HG03060 (cell line): ENCODE measurements around the gene AXIN1.
"Not testable (repeated sequence)": the region's sequence is repeated elsewhere in the genome, so short reads cannot be mapped to it uniquely, and the experiment has no call there.

Experiments
- ATAC-seq: cut with Tn5 transposase; IDR thresholded peaks from one replicate; pipeline ENCODE4 v1.9.1; 2021; ENCODE audit warnings: low read depth, moderate number of reproducible peaks; ENCODE audit not compliant: unreplicated experiment

AXIN1 gene

DNA sequence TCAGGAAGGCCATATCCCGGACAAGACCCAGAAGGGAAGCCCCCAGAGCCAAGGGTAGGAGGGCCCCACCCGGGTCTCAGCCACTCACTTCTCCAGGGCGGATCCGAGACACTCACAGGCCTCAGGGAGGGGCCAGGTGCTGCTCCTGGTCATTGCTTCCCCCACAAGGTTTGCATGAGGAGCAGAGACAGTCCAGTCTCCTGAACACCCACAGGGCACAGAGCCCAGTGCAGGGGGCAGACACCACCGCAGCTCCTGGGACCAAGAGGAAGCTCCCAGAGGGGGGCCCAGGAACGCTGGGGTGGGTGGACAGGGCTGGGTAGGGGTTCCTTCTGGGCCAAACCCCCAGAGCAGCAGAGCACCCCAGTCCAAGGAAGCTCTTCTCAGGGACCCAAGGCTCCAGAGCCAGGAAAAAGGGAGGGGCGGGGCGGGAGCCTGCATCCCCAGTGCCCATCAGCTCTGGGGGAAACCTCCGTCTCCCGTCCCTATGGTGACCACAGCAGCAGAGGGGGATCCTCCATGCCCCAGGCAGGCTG, 18.5 kb upstream of the AXIN1 start:
- ATAC-seq: no peak

DNA sequence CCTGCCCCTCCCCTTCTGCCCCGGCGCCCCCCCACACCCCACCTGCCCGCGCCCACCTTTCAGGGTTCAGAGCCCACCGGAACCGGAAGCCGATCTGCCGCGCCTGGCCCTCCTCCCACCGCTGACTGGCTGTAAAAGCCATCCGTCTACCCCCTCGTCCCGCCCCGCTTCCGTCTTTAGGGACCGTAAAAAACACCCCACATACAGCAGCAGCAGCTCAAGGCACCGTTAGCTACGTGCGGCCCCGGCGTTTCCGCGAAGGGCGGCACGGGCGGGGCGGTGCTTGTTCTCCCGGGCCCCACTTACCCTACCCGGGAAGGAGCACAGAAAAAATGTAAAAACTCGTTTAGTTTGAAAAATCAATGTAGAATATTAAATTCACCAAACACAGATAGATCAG, 17.9 kb upstream of the AXIN1 start, which contains the start of gene MRPL28:
Gene MRPL28, minus strand, starts transcription at position 96 of the 400 bp plus-strand sequence. CDS start 320 bp downstream, outside the sequence.
- ATAC-seq: peak; percentile 74

DNA sequence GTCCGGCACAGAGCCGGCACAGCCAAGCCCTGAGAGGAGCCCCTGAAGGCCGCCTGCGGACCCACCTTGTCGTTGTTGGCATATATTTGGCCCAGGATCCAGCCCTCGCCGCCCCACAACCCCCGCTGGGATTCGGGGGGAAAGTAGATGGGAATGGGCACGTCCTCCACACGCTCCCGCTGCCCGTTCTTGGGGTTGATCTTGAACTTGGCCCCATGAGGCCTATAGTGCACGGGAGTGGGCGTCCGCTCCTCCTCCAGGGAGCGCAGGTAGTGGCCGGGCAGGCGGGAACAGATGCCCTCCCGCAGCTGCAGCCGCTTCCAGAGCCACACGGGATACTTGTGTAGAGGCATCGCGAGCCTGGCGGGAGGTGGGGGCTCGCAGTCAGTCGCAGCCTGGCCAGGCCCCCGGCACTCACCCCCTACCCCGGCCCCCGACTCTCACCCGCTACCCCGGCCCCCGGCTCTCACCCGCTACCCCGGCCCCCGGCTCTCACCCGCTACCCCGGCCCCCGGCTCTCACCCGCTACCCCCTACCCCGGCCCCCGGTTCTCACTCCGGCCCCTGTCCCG, 17.4 kb upstream of the AXIN1 start:
- ATAC-seq: no peak

GRCh38 chr16:369275-369865, 16.8 kb upstream of the AXIN1 start:
- ATAC-seq: no peak

DNA sequence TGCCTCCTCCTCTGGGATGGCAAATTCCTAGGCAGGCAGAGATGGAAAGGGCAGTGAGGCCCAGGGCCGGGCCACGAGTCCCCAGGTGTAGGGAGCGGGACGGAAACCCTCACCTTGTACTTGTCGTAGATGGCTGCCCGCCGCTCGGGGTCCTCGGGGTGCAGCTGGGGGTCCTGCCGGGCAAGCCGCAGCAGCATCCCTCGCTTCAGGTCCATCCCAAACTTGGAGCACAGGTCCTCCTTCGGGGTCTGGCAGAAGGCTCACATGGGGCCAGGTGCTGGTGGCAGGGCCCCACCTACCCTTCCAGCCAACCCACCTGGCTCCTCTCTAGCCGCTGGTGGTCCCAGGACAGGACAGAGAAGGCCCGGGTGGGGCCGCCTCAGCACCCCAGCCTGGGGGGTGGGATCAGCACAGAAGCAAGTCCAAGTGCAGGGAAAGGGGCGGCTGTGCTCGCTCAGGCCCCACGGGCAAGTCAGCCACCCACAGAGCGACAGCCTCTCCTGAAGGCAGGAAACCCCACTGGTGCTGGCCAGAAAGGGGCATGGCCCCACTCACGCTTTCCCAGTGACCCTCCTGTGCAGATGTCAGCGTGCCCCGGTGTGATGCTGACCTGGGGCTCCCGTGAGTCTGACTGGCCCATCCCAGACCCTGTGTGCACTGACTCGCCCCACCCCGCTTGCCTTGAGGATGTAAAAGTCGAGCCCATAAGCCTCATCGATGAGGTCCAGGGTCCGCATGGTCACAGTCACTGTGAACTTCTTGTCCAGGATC, 16.1 kb upstream of the AXIN1 start:
- ATAC-seq: no peak

DNA sequence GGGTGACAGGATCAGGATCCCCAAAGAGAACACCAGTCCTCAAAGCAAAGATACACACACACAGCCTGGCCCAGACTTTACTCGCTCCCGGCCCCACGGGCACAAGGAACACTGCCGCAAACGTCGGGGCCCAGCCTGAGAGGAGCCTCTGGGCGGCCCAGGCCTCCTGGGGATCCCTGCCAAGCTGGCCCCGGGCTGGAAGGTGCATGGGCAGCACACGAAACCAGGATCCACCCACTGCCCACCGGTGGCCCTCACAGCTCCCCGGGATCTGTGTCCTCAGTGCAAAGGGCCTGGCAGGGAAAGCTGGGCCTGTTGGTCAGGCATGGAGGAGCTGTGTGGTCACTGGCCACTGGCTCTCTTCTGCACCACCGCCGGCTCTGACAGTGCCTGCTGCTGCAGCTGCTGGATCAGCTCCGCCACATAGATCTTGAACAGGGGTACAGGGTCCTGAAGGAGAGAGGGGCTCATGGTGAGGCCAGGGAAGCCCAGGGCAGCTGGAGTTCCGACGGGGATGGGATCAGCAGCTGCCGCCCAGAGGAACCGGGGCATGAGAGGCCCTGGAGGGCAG, 14.9 kb upstream of the AXIN1 start:
- no peak for ATAC-seq

DNA sequence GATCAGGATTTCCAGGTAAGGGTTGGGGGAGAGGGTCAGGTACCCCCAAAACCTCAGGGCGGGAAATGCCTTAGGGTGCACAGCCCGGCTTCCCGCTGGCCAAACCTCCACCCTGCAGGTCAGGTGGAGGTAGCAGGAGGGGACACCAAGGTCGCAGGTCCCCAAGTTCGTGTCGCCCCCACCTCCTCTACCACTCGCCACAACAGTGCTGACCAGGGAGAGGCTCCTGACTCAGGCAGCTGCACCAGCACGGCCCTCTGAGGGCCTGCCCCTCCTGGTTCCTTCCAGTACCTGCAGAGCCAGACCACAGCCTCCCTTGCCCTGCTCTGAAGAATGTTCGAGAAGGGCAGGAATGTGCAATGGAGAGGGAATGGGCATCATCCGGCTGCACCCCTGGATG, 14.0 kb upstream of the AXIN1 start:
- ATAC-seq: no peak

DNA sequence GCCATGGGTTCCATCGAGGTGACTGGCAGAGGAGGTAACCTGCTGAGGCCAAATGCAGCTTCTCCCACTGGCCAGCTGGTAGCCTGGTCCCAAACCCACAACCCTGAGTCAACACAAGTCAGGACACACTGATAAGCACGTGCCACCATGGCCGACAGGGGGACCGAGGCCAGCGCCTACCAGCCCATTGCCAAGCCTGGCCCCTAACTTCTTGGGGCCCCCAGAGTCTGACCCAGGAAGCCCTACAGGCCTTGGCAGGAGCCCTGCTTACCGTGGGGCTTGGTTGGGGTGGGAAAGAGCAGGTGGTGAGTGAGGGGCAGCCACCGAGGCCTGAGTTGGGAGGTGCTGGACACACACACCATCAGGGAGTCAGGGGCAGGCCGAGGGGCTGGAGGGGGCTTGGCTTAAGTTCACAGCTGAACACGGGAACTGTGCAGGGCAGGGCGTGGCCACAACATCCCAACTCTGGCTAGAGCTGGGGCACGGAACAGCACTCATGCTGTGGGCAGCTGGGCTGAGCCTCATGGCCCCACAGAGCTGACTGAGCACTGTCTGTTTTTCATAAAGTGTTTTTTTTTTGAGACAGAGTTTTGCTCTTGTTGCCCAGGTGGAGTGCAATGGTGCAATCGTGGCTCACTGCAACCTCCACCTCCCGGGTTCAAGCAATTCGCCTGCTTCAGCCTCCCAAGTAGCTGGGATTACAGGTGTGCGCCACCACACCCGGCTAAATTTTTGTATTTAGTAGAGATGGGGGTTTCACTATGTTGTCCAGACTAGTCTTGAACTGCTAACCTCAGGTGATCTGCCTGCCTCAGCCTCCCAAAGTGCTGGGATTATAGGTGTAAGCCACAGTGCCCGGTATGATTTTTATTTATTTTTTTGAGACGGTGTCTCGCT, 12.3 kb upstream of the AXIN1 start:
- ATAC-seq: no peak

DNA sequence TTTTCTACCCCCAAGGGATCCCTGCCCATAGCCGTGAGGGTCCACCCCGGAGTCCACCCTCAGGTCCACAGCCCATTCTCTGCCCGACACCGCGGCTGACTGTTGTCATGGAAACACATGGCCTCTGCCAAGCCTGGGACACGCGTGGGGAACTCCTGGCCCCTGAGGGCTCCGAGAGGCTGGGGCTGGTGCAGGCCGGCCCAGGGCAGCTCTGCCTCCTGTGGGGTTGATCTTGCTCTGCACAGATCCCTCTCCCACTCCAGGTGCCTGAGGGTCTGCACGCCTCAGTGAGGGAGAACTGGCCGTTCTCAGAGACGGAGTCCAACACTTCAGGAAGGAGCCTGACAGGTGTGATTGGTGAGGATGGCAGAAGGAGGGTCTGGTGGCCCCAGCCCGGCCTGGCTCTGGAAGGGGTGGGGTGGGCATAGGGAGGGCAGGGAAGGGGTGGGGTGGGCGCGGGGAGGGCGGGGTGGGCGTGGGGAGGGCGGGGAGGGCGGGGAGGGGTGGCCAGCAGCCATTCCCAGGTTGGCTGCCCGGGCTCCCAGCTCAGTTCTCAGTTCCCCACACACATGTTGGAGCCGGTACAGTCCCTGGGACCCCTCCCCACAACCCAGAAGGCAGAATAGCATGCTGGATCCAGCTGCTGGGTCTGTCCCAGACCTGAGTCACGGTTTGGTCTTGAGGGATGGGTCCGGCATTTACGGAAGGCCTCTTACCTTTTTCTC, 11.4 kb upstream of the AXIN1 start:
- no peak for ATAC-seq

GRCh38 chr16:363110-363765, 10.7 kb upstream of the AXIN1 start:
- ATAC-seq: no peak

GRCh38 chr16:362702-362999, 10.1 kb upstream of the AXIN1 start:
- not testable (repeated sequence) for ATAC-seq

GRCh38 chr16:361872-362701, 9.6 kb upstream of the AXIN1 start:
- no peak for ATAC-seq

DNA sequence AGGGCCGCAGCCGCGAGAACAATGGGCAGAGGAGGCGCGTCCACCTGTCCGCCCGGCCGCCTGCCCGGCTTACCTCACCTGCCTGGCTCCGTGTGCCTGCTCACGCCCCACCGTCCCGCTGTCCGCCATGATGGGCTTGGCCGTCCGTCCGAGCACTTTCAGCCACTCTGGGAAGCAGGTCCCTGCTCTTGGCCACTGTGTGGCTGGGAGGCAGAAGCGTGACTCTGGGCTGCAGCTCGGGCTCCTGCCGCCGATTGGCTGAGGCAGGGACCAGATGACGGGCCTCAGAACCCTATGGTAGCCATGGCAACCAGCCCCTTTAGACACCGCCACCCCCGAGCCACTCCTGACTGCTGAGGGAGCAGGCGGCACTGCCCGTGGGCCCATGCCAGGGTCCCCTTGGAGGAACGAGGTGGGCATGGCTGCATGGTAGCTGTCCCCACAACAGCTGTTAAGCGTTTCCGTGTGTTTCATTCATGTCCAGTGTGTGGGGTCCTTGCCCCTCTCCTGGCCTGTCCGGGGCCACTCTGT, 8.9 kb upstream of the AXIN1 start:
- ATAC-seq: no peak

- no peak for ATAC-seq
Measured at GRCh38 chr16:360698-361336, 8.3 kb upstream of the AXIN1 start.

- no peak for ATAC-seq
Measured at GRCh38 chr16:359871-360697, 7.6 kb upstream of the AXIN1 start.

DNA sequence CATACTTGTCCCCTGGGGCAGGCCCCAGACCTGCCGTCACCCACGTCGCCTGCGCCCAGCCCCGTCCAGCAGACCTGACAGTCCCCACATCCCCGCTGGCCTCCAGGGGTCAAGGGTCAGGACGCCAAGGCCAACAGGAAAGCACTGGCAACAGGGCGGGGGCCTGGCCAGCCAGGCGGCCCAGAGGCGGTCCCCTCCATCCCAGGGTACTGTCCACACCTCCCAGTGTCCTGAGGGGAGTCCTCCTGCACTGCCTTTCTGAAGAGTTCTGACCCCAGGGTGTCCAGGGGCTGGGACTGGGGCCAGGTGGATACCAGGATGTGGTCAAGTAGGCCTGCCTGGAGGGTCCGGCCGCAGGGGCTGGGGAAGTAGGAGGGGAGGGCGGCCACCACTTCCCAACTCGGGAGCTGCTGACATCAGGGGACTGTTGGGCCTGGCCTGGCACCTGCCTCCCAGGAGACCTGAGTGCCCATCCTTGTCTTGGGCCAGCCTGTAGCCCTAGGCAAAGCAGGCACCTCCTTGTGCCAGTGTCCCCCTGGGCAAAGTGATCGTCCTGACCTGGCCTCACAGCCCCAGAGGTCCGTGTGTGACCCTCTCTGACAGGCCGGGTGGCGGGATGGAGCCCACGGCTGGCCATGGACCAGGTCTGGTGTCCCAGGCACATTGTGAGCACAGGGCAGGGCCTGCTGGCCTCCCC, 6.7 kb upstream of the AXIN1 start:
- no peak for ATAC-seq
